HG03108 (cell line): ENCODE measurements around the gene GRPEL1.

Experiments
- ATAC-seq: cut with Tn5 transposase; IDR thresholded peaks from one replicate; pipeline ENCODE4 v1.9.1; 2021; ENCODE audit warnings: moderate library complexity; ENCODE audit not compliant: unreplicated experiment

The GRPEL1 gene

DNA sequence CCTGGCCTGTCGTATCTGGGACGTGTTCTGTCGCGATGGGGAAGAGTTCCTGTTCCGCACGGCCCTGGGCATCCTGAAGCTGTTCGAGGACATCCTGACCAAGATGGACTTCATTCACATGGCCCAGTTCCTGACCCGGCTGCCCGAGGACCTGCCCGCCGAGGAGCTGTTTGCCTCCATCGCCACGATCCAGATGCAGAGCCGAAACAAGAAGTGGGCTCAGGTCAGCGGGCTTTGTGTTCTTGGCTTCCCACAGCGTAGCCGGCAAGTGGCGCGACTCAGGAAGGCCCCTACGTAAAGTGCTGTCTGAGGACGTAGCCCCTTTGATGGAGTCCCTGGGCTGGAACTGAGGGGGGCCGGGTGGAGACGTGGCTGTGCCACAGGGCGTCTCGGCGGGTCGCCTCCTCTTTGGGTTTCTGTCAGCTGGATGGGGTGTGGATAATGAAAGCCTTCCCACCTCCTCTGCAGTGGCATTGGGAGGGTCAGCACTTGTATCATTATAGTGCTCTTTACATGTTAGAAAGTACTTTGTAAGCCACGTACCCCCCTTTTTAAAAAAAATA lies 42.7 kb downstream of the GRPEL1 start:
- ATAC-seq, result no peak

DNA sequence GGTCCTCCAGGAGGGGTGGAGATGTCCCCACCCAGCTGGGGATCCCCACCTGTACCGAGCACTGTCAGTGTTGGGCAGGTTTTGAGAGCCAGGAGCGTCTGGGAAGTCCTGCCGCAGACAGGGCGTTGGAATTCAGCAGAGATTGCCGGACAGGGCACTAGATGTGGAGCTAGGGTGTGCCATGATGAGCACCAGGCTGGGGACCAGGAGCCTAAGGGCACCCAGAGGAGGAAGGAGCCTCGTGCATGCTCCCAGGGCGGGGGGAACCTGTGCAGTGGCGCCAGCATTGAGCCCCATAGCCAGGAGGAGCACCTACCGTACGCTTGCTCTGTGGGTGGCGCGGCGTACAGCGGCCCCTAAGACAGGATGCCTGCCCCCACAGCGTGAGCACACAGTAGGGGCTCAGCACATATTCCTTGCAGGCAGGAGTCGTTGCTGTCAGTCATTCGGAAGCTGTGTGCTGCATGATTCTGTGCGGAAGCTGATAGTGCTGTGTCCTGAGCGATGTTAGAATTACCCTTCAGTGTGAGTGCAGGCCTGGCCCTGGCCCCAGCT lies 43.5 kb downstream of the GRPEL1 start:
- ATAC-seq, result no peak

DNA sequence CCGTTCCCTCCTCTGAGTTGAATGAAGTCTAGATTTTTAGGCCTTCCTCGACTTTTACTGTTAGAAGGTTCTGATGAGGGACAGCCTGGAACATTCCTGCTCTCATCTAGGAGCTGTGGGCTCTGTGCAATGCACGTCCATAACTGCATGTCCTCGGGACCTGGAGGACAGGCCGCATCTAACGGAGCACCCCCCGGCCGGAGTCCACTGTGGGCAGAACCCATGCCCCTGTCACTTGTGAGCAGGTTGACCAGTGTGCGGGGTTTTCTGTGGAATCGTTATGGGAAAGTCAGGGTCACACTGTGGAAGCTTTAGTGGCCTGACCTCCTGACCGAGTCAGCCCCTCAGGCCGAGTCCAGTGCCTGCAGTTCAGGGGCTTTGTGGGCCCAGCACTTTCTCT lies 44.0 kb downstream of the GRPEL1 start:
- no peak for ATAC-seq

DNA sequence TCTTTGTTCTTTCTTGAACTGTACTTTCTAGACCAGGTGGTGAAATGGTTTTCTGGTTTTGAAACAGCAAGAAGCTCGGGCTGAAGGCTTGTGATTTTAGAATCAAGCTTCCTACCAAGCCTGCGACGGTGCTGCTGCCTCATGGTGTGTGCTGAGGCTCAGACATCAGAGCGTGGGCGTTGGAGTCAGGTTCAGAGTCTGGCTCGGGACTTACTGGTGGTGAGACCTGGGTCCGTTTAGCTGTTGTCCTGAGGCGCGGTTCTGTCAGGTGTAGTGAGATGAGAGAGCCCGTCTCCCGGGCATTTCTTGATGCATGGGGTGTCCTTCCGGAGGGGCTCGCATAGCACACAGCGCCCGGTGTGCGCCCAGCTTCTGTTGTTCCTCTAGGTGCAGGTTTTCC lies 44.4 kb downstream of the GRPEL1 start:
- no peak for ATAC-seq

DNA sequence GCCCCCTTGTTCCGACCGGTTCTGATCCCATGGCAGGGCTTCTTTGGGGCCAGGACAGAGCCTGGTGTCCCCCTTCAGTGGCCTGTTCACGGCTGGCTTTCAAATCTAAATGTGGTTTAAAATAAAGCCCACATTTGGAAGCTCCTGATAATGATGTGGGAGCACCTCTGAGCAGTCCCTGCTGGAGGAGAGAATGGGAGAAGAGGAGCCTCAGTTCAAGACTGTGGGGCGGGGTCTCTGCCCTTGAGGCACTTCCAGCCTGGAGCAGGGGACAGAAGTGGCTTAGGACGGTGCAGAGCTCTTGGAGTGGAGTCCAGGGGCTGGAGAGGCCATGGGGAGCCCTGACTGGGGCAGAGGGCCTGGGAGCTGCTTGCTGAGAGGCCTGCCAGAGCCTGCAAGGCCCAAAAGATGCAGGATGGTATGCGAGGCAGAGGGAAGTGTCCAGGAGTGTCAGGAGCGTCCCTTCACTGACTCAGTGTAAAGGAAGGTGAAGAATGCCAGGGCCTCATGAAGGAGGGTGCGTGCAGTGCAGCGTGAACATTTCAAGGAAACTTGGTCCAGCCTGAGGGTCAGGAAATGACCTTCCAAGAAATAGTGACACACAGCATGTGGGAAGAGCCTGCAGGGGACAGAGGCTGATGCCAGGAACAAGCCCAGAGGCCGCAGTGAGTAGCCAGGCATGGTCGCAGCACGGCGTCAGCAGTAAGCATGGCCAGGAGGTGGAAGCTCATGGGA lies 45.8 kb downstream of the GRPEL1 start:
- ATAC-seq, result no peak

DNA sequence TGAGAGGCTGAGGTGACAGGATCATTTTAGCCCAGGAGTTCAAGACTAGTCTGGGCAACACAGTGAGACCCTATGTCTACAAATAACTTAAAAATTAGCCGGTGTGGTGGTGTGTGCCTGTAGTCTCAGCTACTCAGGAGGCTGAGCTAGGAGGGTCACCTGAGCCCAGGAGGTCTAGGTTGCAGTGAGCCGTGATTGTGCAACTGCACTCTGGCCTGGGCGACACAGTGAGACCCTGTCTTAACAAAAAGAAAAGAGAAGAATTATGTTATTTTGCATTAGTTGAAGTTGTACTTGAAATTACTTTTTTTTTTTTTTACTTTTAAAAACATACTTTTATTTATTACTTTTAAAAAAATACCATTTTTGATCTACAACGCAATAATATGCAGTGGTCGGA lies 46.5 kb downstream of the GRPEL1 start:
- ATAC-seq, result no peak

DNA sequence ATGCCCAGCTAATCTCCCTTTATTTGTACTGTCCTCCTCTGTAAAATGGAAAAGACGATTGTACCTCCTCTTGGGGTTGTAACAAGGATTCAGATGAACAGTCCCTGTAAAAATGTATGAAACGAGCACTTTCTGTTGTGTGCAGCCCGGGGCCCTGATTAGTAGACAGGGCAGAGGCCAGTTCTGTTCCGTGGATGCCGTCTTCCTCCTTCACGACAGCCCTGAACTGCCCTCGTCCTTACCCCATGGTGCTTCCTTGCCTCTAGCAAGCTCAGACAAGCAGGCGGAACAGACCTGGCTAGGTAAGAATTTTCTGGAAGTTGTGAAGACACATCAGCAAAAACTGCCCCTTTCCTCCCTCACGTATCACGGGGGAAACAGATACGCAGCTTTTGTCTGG lies 47.0 kb downstream of the GRPEL1 start:
- no peak for ATAC-seq

DNA sequence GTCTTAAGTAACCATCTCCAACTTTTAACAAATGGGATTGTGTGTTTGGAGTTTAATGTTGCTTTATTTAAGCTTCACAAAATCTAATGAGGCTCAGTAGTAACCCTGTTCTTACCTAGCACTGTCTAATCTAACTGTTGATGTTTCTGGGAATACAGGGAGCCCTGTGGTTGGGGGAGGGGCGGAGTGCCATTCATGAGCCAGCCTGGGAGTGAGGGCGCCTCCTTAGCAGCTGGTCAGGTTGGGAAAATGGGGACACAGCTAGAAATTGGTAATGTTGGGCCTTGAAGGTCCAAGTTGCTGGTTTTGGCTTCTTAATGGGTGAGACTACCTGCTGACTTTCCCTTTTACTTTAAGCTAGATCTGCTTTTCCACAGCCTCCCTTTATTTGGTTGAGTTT lies 47.6 kb downstream of the GRPEL1 start:
- no peak for ATAC-seq

DNA sequence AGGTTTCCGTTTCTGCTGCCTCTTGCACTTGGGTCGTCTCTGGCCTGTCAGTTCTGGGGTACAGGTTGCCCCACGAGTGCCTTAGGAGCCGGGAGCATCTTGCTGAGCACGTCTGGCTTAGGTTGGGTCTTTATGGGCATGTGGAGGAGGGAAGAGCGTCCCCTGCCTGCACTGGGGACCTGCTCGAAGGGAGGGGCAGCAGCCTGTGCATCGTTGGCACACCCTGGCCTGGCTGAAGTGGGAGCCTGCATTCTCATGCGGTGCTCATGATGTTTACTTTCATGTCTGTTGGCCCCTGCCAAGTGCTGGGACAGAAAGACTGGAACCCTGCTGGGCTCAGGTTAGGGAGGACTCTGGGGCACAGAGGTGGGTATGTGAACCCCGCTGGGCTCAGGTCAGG lies 48.5 kb downstream of the GRPEL1 start:
- ATAC-seq, result no peak

DNA sequence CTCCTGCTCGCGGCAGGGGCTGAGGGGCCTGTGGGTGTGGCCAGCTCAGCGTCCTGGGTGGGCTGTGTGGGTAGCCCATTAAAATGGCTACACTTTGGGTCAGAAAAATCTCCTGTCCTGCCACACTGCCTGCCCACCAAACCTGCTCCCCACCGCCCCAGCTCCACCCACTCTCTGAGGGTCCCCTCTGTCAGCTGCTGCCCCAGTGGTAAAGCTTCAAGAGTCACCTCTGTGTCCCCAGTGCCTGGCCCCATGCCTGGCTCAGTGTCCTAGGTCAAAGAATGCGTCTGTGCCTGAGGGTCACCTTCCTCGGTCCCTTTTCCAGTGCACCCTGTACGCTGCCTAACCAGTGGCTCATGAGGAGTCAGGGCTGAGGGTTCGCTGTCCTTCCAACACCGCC lies 49.6 kb downstream of the GRPEL1 start:
- ATAC-seq, result no peak

DNA sequence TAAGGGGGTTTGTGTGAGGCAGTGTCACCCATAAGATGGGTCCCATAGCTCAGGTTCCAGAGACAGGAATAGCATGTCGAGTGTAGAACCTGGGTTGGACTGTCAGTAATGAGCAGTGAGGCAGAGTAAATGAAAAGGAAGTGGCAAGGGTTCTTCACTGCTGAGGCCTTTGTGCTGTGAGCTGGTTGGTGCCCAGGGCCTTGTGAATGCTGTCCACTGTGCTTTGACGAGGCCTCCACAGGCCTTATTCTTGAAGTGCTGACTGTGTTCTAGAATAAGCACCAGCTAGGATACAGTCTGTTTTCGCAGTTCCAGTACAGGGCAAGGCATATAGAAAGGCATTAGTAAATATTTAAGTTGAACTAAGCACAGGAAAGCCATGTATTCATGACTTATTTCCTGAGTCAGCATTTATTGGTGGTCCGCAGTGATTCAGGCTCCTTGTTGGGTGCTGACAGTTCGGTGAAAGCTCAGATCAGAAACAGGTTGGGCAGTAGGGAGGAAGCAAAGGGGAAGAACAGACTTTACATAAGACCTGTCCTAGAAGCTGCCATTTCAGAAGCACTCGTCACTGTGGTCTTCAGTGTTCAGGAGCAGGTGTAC lies 50.3 kb downstream of the GRPEL1 start:
- ATAC-seq, result no peak

DNA sequence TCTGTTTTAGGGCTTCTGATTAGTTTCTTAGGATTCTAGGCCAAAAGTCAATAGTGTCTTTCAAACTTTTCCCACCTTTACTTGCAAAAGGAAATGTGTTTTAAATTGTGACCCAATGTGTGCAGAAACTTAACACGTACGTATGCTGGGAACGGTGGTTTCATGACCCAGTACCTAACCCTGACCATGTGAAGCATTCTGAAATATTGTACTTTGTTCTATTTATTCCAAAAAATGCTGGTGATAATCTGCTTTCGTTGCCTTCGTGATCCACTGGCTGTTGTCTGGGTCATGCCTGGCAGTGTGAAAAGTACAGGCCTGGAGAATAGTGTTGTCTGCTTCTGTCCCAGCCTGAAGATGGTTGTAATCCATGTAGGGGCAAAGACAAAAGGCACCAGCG lies 51.4 kb downstream of the GRPEL1 start:
- ATAC-seq, result no peak

DNA sequence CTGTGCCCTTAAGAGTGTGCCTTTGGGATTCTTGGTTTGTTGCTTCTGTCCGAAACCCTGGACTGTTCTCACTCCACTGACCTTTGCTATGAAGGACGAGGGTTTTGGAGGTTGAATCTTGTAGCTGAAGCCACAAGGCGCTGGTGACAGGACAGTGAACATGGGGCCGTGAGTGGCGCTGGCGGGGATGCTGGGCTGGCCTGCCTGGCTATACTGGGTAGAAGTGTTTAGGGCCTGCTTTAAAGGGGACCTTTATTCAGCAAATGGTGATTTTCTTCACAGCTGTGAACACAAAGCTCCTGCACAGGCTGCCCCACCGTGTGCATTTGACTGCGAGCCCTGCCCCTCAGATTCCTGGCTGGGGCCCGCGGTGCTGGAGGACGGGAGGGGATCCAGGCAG lies 51.8 kb downstream of the GRPEL1 start:
- no peak for ATAC-seq

DNA sequence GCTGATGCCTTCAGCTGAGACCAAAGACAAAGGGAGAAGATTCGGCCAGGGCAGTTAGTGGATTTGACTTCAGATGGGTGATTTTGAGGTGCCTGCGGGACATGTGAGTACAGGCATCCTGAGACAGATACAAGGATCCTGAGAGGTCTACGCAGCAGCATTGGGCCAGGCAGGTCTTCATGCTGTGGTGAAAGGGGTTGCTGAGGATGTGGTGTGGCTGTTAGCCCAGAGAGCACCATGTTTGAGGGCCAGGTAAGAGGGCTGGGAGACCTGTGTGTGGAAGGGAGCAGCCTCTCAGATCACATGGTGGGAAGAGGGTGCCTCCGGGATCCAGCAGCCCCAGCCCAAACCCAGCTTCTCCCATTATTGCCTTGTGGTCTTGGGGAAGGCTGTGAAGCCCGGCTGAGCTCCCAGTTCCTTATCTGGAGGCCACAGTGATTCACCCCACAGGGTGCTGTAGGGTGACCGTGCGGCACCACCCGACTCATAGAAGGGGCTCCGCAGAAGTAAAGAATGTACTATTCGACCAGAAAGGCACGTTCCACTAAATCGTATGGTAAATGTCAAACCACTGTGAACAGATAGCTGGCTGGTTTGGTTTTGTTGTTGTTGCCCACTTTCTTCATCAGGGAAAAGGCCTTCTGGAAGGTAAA lies 52.4 kb downstream of the GRPEL1 start:
- ATAC-seq, result no peak

DNA sequence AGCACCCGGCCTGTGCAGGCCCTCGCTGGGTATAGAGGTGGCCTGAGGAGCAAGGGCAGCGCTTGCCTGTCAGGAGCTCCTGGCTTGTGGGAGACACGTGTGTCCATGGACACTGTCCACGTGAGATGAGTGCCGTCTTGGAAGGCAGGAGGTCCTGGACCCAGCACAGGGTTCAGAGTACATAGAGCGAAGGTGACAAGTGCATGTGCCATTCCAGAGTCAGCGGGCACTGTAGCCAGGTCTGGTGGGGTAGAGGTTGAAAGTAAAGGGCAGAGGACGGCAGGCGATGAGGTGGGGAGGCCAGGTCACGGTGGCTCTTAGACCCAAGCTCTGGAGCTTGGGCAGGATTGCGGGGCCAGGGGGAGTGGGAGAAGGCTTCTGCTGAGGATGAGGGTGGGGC lies 53.0 kb downstream of the GRPEL1 start:
- ATAC-seq, result no peak

DNA sequence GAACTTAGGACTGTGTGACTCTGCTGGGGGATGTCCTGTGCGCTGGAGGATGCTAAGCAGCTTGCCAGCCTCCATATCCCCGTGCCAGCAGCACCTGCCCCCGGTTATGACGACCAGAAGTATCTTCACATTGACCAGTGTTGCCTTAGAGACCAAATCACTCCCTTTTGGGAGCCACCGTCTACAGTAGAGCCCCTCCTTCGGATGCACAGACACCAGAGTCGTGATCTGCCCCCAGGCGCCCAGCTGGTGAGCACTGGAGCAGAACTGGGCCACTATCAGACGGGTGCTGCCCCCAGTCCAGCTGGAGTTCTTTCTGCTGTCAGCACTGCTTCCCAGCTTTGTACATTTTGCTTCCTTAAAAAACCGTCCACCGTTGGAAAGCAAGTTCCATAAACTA lies 54.7 kb downstream of the GRPEL1 start:
- ATAC-seq, result no peak

DNA sequence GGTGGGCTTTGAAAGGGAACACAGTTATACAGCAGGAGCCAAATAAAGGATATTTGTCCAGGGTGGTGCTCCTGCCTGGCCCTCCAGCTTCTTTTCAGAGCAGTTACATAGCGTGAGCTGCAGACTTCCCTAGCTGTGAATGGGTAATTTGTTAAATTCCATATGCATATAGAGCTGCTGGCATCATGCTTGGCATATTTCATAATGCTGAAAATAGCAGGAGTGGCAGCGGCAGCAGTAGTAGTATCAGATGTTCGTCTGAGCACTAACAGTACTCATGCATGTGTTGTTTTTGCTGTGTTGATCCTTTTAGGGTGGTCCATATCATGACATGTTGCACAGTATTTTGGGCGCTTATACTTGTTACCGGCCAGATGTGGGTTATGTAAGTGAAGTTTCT lies 58.3 kb downstream of the GRPEL1 start:
- no peak for ATAC-seq
